HG02870 (cell line): ENCODE measurements around the gene RGL2.
"Not testable (repeated sequence)": the region's sequence is repeated elsewhere in the genome, so short reads cannot be mapped to it uniquely, and the experiment has no call there.

ENCODE experiments used
- ATAC-seq: cut with Tn5 transposase; IDR thresholded peaks from one replicate; pipeline ENCODE4 v1.9.1; 2021; ENCODE audit warnings: mild to moderate bottlenecking, moderate library complexity; ENCODE audit not compliant: unreplicated experiment

The RGL2 gene

GRCh38 chr6:33294086-33294823, 4.5 kb downstream of the RGL2 start:
- no peak for ATAC-seq

- ATAC-seq: no peak
These were observed 5.6 kb downstream of the RGL2 start for GRCh38 chr6:33292996-33293682.

GRCh38 chr6:33290459-33290858, 8.3 kb downstream of the RGL2 start:
- no peak for ATAC-seq

GRCh38 chr6:33289784-33290315, 8.9 kb downstream of the RGL2 start:
- ATAC-seq: peak; percentile 18

- ATAC-seq: peak; percentile 78
These were observed 9.6 kb downstream of the RGL2 start, which contains the start of the genes PFDN6 and WDR46 for GRCh38 chr6:33288921-33289783. Gene PFDN6, plus strand, starts transcription at chr6:33289601. Its CDS starts 256 bp downstream, at chr6:33289857. Gene WDR46, minus strand, starts transcription at chr6:33289239. Its CDS starts 69 bp downstream, at chr6:33289170.

- no peak for ATAC-seq
These were observed 10.4 kb downstream of the RGL2 start for GRCh38 chr6:33288141-33288920.

GRCh38 chr6:33286946-33287914, 11.5 kb downstream of the RGL2 start:
- no peak for ATAC-seq

- ATAC-seq: not testable (repeated sequence)
These were observed 13.5 kb downstream of the RGL2 start for GRCh38 chr6:33285214-33285613.

- ATAC-seq: no peak
These were observed 18.2 kb downstream of the RGL2 start for GRCh38 chr6:33280539-33280938.

GRCh38 chr6:33279971-33280511, 18.7 kb downstream of the RGL2 start:
- no peak for ATAC-seq

- ATAC-seq: no peak
These were observed 19.5 kb downstream of the RGL2 start for GRCh38 chr6:33279257-33279695.

- ATAC-seq: no peak
These were observed 19.9 kb downstream of the RGL2 start for GRCh38 chr6:33278810-33279209.

GRCh38 chr6:33278392-33278741, 20.4 kb downstream of the RGL2 start:
- ATAC-seq: no peak

GRCh38 chr6:33277663-33278391, 20.9 kb downstream of the RGL2 start:
- peak; percentile 5 for ATAC-seq

GRCh38 chr6:33276864-33277662, 21.7 kb downstream of the RGL2 start, which contains the start of gene B3GALT4:
Gene B3GALT4, plus strand, starts transcription at chr6:33277123. Its CDS starts 297 bp downstream, at chr6:33277420.
- ATAC-seq: peak; percentile 48

GRCh38 chr6:33276581-33276863, 22.2 kb downstream of the RGL2 start:
- ATAC-seq: no peak

- ATAC-seq: not testable (repeated sequence)
These were observed 22.8 kb downstream of the RGL2 start for GRCh38 chr6:33275795-33276580.
